ENCODE measurements around the gene FYN.

DNA sequence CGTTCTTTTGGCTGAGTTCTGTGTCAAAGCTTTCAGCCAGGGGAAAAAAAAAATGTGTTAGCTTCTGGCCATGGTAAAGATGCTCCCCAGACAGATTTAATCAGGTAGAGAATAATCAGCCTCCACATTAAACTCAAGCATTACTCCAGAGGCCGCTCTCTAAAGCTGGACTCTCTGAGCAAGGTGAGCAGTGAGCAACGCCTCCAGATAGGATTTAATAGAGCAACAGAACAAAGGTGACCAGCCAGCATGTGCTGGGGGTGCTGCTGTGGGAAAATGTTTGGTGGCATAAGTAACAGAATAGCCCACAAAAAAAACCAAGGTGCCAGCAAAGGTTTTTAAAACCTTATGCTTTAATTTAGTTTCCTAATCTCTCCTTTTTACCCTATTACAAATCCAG, 164.1 kb downstream of the FYN start:
- TF ChIP-seq, protein P1, sequence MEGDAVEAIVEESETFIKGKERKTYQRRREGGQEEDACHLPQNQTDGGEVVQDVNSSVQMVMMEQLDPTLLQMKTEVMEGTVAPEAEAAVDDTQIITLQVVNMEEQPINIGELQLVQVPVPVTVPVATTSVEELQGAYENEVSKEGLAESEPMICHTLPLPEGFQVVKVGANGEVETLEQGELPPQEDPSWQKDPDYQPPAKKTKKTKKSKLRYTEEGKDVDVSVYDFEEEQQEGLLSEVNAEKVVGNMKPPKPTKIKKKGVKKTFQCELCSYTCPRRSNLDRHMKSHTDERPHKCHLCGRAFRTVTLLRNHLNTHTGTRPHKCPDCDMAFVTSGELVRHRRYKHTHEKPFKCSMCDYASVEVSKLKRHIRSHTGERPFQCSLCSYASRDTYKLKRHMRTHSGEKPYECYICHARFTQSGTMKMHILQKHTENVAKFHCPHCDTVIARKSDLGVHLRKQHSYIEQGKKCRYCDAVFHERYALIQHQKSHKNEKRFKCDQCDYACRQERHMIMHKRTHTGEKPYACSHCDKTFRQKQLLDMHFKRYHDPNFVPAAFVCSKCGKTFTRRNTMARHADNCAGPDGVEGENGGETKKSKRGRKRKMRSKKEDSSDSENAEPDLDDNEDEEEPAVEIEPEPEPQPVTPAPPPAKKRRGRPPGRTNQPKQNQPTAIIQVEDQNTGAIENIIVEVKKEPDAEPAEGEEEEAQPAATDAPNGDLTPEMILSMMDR (IDR thresholded peaks at IDR 0.05) = no peak
- TF ChIP-seq POLR2A (IDR thresholded peaks at IDR 0.05) = no peak
